GM21447 (cell line): ENCODE measurements around the gene TSPO2.

Source experiments
- ATAC-seq: cut with Tn5 transposase; IDR thresholded peaks from one replicate; pipeline ENCODE4 v1.9.1; 2021; ENCODE audit not compliant: unreplicated experiment

Gene TSPO2

GRCh38 chr6:41074692-41075436, 32.6 kb downstream of the TSPO2 start:
- no peak for ATAC-seq

GRCh38 chr6:41075651-41076626, 33.7 kb downstream of the TSPO2 start:
- ATAC-seq, result no peak

- no peak for ATAC-seq
Measured at GRCh38 chr6:41077536-41077935, 35.3 kb downstream of the TSPO2 start.

GRCh38 chr6:41078101-41078500, 35.8 kb downstream of the TSPO2 start:
- no peak for ATAC-seq

- no peak for ATAC-seq
Measured at GRCh38 chr6:41079080-41079479, 36.8 kb downstream of the TSPO2 start.

- ATAC-seq, result no peak
Measured at GRCh38 chr6:41080621-41081020, 38.4 kb downstream of the TSPO2 start.

- ATAC-seq, result no peak
Measured at GRCh38 chr6:41083072-41083471, 40.8 kb downstream of the TSPO2 start.

- ATAC-seq, result no peak
Measured at GRCh38 chr6:41085182-41085581, 42.9 kb downstream of the TSPO2 start.

- ATAC-seq, result no peak
Measured at GRCh38 chr6:41088451-41088850, 46.2 kb downstream of the TSPO2 start.

- ATAC-seq, result no peak
Measured at GRCh38 chr6:41090841-41091761, 48.8 kb downstream of the TSPO2 start.

- ATAC-seq, result no peak
Measured at GRCh38 chr6:41092421-41093140, 50.3 kb downstream of the TSPO2 start.

GRCh38 chr6:41093729-41094128, 51.5 kb downstream of the TSPO2 start:
- no peak for ATAC-seq
